ENCODE measurements around the gene TRIM17.

DNA sequence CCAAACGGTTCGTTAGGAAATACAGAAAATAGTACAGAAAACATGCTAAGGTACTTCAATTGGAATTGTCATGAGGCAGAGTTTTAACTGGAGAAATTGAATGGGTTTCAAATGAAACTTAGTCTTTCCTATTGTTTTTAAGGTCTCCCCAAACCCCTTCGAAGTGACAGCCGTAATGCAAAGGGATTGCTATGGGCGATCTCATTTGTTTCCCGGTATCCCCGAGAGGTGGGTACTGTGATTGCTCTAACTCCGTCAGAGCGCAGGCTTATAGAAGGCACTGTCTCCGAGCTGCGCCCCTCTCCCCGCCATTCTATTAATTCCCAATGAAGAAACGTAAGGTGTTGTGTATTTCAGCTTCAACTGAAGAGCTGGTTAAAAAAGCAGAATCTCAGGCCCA is 48.5 kb upstream of the TRIM17 start:
- no peak for TF ChIP-seq CTCF (IDR thresholded peaks at IDR 0.05)
- TF ChIP-seq POLR2A (IDR thresholded peaks at IDR 0.05), result no peak
- TF ChIP-seq POLR2AphosphoS5 (IDR thresholded peaks at IDR 0.05), result no peak

Measured in suprapubic skin (tissue), 4 donors.